Frontal cortex (tissue), 4 donors: Measurements from ENCODE around the gene ADAMTS17. TPM values are rescaled to one million over a fixed set of nuclear protein-coding genes. Genes with fewer than 3 reads are reported as not detected.

Experiments
- DNase-seq, 2 donors: peaks; one replicate each; pipeline ENCODE4 v3.0.0; 2012; ENCODE audit warnings: low spot score in 2 of 2
- FAIRE-seq: peaks from 2 replicates; lab custom pipeline; 2012; peaks lifted over from hg19 to GRCh38; lab: Jason Lieb, UNC
- total RNA-seq: library from RNA; depleted of rRNA; stranded (reverse); fragments of >200 nt; gene quantifications from one replicate; pipeline ENCODE4 v1.2.3, GENCODE V29; 2014
- donor health status: control.
- donor health status: control.
- donor health status: control.

ADAMTS17 gene
- total RNA-seq, 1 donor from 2014 or later, result 9.4 TPM

GRCh38 chr15:100049483-100049882 lies 292.3 kb downstream of the ADAMTS17 start:
- no peak for DNase-seq
- FAIRE-seq, result no peak

DNA sequence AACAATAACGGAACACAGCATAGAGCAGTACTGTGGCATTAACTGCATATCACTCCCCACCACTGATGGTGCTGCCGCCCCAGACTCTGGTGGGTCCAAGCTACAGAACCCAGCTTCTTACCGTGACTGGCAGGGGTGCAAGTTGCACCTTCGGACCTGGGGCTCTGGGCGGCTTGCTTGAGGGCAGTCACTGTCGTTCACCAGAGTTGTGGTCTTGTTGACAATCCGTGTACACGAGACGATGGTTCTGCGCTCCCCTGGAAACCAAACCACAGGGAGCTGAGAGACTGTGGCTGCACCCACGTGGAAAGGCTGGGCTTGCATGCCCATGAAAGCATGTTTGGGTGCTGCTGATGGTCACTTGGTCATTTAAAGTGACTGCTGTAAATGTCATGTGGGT lies 293.0 kb downstream of the ADAMTS17 start:
- FAIRE-seq, result no peak
- no peak for DNase-seq

GRCh38 chr15:100043692-100044091 lies 298.1 kb downstream of the ADAMTS17 start:
- FAIRE-seq (no peak), DNase-seq (no peak)

DNA sequence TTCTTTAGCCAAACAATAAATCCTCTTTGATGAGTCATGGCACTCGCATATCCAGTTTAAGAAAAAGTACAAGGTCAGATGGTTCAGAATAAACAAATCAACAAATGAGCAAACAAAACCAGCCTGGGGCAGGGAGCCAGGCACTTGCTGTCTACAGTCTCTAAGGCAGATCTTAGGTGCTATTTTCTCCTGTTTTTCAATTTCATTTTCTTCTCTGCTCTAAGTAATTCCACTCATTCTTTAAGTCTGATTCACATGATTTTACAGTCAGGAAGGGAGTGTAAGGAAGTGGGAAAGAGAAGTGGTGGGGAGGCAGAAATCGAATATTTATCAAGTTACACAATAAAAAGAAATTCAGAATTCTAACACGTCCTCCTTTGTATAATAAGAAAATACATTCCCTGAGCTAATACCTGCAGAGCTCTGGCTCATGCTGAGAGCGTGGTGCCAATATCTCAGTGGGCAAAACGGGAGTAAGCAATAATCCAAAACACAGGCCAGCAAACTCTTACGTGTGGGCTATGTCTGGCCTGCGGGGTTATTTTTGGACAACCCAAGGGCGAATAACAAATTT lies 298.6 kb downstream of the ADAMTS17 start:
- FAIRE-seq (no peak), DNase-seq (no peak)

DNA sequence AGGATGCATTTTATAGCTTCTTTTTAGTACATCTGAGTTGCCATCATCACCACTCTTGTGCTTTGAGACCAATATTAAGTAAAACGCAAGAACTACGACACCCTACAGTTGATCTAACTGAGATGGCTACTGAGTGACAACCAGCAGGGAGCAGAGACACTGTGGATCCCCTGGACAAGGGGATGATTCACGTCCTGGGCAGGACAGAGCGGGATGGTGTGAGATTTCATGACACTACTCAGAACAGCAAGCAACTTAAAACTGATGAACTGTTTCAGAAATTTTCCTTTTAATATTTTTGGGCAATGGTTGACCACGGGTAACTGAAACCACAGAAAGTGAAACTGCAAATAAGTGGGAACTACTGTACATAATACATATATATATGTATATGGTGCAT lies 299.2 kb downstream of the ADAMTS17 start:
- DNase-seq (no peak), FAIRE-seq (no peak)

- FAIRE-seq (no peak), DNase-seq (no peak)
These were observed 300.5 kb downstream of the ADAMTS17 start for GRCh38 chr15:100041127-100041828.

DNA sequence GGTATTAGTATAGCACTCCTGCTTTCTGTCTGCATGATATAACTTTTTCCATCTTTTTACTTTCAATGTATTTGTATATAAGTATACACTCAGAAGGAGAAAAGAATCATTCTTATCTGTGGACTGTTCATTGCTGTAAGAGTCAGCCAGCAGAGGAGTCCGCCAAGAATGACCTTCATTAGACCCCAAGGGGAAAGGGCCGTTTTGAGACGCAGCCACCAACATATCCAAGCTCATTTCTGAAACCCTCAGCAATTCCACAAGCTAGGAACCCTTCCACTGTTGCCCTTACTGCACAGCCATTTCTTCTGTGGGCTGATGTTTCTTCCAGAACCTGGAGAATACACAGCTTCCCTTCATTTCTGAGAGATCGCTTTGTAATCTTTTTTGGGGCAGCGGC lies 301.8 kb downstream of the ADAMTS17 start:
- FAIRE-seq, result no peak

GRCh38 chr15:100038736-100039135 lies 303.0 kb downstream of the ADAMTS17 start:
- DNase-seq, result no peak
- FAIRE-seq, result no peak

More for the DNA sequence above, 301.8 kb downstream of the ADAMTS17 start:
- no peak for DNase-seq

DNA sequence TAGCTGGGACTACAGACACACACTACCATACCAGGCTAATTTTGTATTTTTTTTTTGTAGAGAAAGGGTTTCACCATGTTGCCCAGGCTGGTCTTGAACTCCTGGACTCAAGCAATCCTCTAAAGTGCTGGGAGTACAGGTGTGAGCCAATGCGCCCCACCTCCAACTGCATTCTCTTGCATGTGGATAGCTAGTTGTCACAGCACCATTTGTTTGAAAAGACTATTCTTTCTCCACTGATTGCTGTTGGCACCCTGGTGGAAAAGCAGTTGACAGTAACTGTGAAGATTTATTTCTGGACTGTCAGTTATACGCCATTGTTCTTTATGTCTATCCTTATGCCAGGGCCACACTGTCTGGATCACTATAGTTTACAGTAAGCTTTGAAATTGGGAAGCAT lies 303.9 kb downstream of the ADAMTS17 start:
- FAIRE-seq (no peak), DNase-seq (no peak)

DNA sequence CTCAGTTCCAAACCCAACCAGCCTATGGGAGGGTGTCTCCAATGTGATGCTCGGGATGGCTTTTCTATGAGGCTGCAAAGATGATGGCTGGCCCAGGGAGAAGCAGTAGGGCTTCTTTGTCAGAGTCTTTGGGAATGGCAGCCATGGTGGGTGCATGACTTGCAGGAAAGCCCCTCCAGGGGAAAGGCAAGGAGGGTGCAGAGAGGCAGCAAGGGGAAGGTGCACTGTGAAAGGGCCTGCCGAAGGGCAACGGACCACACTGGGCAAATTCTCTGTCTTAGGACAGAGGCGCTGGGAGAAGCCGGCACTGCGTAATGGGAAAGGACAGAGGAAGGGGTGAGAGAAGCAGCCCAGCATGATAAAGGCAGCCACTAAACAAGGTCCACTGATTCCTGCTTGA lies 305.8 kb downstream of the ADAMTS17 start:
- FAIRE-seq (no peak), DNase-seq (no peak)

GRCh38 chr15:100034191-100034590 lies 307.6 kb downstream of the ADAMTS17 start:
- no peak for DNase-seq
- FAIRE-seq, result no peak

- no peak for FAIRE-seq
- DNase-seq, result no peak
These were observed 308.5 kb downstream of the ADAMTS17 start for GRCh38 chr15:100033140-100033857.

DNA sequence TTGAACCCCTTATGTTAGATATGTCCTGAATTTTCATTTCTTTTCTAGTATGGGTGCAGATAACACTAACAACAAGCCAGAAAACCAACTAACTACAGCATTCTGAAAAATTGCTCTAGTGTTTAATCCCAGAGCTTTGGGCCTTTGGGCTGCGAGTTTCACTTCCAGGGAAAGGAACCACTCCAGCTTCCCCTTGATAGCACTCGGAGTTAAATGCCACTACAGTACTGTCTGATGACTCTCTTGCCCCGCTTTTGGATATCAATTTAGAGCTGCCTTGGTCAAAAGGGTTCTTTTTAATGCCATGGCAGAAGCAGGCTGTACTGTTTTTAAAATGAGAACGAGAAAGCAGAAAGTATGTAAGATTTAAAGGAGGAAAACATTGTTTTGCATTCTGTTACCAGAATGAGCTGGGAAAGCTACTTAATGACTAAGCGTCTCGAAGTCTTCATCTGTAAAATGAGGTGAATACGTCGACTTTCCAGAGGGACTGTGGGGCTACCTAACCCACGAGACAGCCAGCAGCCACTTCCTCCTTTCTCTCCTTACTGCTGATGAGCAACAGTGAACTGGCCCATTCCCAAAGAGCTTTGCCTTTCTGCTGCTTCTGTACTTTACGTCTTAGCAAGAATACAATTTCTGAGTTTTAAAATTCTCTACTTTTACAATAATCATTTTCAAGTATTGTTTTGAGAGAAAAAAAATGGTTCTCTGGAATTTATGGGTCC lies 309.3 kb downstream of the ADAMTS17 start:
- DNase-seq (no peak), FAIRE-seq (no peak)

GRCh38 chr15:100031665-100032357 lies 310.0 kb downstream of the ADAMTS17 start:
- FAIRE-seq (no peak), DNase-seq (no peak)

DNA sequence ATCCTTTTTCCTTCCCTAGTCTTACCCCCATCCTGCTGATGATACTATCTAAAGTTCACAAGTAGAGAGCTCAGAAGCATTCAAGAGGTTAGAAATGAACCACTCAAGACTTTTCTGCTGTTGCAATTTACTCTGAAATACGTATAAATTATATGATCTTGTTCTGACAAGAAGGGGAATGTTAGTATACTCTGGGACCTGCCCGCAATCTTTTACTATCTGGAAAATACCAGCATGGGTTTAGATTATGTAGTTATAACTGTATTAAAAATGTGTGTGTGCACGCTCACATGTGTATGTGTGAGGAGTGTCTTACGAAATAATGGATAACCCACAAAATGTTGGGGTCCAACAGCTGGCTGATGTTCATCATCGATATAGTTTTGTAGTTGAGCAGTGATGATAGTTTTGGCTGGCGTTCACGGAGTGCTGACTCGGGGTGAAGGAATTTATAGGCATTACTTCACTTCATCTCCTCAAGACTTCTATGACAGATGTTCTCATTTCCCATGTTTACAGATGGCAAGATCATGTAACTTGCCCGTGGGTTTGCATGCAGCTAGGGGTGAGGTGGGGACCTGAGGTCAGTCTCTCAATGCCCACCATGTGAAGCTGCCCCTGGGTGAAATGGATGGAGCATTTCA lies 311.1 kb downstream of the ADAMTS17 start:
- FAIRE-seq (no peak), DNase-seq (no peak)

GRCh38 chr15:100029868-100030479 lies 311.8 kb downstream of the ADAMTS17 start:
- DNase-seq (no peak), FAIRE-seq (no peak)

DNA sequence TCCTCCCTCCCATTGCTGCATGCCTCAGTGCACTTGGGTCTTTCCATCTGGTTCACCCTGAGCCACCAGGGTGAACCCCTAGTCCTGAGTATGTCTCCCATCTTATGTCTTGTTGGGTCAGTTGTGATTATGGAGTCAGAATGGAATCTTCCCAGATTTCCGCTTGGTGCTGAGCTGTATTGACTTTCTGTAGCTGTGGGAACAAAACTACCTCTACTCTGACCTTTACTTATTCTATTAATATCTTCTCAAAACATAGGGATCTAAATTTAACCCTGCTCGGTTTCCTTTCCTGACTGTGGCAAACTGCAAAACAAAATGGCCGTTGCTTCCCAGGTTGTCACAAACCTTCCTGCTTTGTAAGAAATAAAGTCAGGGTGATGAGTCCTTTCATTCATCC lies 312.7 kb downstream of the ADAMTS17 start:
- no peak for FAIRE-seq
- DNase-seq, result no peak

GRCh38 chr15:100026041-100026440 lies 315.7 kb downstream of the ADAMTS17 start:
- no peak for DNase-seq
- no peak for FAIRE-seq

GRCh38 chr15:100022806-100023205 lies 319.0 kb downstream of the ADAMTS17 start:
- DNase-seq (no peak), FAIRE-seq (no peak)
